ENCODE results near the gene PRDX5. TPM values are rescaled to one million over a fixed set of nuclear protein-coding genes. Genes with fewer than 3 reads are reported as not detected.
A peak's percentile ranks its signal among the peaks of the same experiment; 100 is the strongest.

The PRDX5 gene
- total and polyA plus RNA-seq, 9 of the 15 experiments (the other 6 are each of a cell fraction or from before 2014, with no cell fraction given): 40.8 to 327 (median 204) TPM

GRCh38 chr11:64304316-64305072 is 13.4 kb upstream of the PRDX5 start (continued):
- TF ChIP-seq ZBTB9 (CRISPR knock-in tag; IDR thresholded peaks at IDR 0.05): peak; percentile 9; the same call in 1 of the 2 replicates
- TF ChIP-seq ZBTB1 (CRISPR knock-in tag; IDR thresholded peaks at IDR 0.05; ENCODE audit: borderline replicate concordance, low read depth): no peak
- no peak for TF ChIP-seq BRCA1 (IDR thresholded peaks at IDR 0.05)
- no peak for TF ChIP-seq BRCA1 (CRISPR knock-in tag; IDR thresholded peaks at IDR 0.05)
- no peak for TF ChIP-seq PCBP2 (IDR thresholded peaks at IDR 0.05; ENCODE audit: low read depth, low read length, poor library complexity, severe bottlenecking)
- TF ChIP-seq RNF219 (CRISPR knock-in tag; IDR thresholded peaks at IDR 0.05): no peak
- TF ChIP-seq ID3 (CRISPR knock-in tag; IDR thresholded peaks at IDR 0.05): no peak
- peak; percentile 89 for TF ChIP-seq ID3 (tag; IDR thresholded peaks at IDR 0.05)
- TF ChIP-seq CREB5 (CRISPR knock-in tag; IDR thresholded peaks at IDR 0.05): no peak
- peak; percentile 51 for TF ChIP-seq REST (IDR thresholded peaks at IDR 0.05; ENCODE audit: borderline replicate concordance)
- TF ChIP-seq REST (CRISPR knock-in tag; IDR thresholded peaks at IDR 0.05; ENCODE audit: low read depth): 0 out of 2 replicates have a peak, but pooled peaks have one; percentile 68
